SK-N-SH treated with all-trans-retinoic acid at 6 μM for 48 hours (cell line): Measurements from ENCODE around the gene ADGRV1.

Source experiments
- ESRRG ChIP-seq: fragments of 250-450 bp; sonication (Bioruptor Pico); IDR thresholded peaks from 2 replicates; pipeline ENCODE4 v1.6.1; 2021; ENCODE audit warnings: mild to moderate bottlenecking
- SNAI2 ChIP-seq: fragments of 250-450 bp; sonication (Bioruptor Pico); IDR thresholded peaks from 2 replicates; pipeline ENCODE4 v1.5.0; 2020; ENCODE audit warnings: mild to moderate bottlenecking, moderate library complexity

DNA sequence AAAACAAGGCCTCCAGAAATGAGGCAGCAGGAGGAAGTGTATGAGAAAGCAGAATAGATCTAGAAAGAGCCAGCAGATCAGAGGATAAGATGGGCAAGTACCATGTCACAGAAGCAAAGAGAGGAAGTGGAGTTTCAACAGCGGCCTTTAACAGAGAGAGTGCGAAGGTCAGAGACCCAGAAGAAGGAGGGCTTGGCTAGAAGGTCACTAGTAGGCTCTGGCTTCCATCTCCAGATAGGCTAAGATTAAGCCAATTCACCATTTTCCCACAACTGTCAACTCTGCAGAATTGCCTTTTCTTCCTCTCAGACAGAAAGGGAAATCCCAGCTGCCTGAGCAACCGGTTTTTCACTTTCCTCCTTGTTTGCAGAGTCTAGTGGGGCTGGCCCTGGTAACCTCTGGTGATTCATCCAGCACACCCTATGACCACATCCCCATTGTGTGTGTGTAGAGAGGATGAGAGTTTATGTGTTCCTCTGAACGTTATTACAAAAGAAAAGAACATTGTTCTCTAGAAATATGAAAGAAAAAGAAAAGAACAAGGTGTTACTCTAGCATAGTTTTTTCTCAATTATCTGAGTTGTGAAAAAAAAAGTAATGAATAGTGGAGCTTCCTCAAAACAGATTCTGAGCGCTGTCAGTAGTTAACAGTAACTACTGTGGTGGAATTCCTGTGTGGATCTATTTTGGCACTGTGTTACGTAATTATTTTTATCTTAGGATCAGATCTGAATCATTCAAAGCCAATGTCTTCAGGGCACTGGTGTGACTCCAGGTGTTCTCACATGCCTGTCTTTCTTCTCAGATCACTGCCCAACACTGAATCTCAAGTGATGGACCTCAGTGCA is 604.2 kb downstream of the ADGRV1 start:
- TF ChIP-seq ESRRG (CRISPR knock-in tag) (no peak), SNAI2 (no peak)
